ENCODE measurements around the gene CCNI2. TPM values are rescaled to one million over a fixed set of nuclear protein-coding genes. Genes with fewer than 3 reads are reported as not detected.
A peak's percentile ranks its signal among the peaks of the same experiment; 100 is the strongest.

CCNI2 gene
- total RNA-seq, 1 donor from 2014 or later = 0.55 TPM

GRCh38 chr5:132788990-132789886 lies 42.0 kb downstream of the CCNI2 start:
- no peak for ATAC-seq
- Histone ChIP-seq H3K9me3 (no peaks in the 10 kb centered on the region), H3K27ac (no peak overlapping the region), H3K4me3 (no peak overlapping the region), H3K36me3 (no peaks in the 10 kb centered on the region), H3K4me1 (no peaks in the 10 kb centered on the region), H3K27me3 (no peaks in the 10 kb centered on the region)
- intact Hi-C loops (cut with DNase I) = no loop called here
- DNase-seq = no peak
- TF ChIP-seq, protein P1, sequence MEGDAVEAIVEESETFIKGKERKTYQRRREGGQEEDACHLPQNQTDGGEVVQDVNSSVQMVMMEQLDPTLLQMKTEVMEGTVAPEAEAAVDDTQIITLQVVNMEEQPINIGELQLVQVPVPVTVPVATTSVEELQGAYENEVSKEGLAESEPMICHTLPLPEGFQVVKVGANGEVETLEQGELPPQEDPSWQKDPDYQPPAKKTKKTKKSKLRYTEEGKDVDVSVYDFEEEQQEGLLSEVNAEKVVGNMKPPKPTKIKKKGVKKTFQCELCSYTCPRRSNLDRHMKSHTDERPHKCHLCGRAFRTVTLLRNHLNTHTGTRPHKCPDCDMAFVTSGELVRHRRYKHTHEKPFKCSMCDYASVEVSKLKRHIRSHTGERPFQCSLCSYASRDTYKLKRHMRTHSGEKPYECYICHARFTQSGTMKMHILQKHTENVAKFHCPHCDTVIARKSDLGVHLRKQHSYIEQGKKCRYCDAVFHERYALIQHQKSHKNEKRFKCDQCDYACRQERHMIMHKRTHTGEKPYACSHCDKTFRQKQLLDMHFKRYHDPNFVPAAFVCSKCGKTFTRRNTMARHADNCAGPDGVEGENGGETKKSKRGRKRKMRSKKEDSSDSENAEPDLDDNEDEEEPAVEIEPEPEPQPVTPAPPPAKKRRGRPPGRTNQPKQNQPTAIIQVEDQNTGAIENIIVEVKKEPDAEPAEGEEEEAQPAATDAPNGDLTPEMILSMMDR (IDR thresholded peaks at IDR 0.05) = no peak

GRCh38 chr5:132790201-132790865 lies 43.1 kb downstream of the CCNI2 start:
- peak; percentile 10 for ATAC-seq
- H3K27ac ChIP-seq = no peak overlapping the region
- DNase-seq = no peak
- intact Hi-C loops (cut with DNase I) = no loop called here
- H3K4me1 ChIP-seq = no peaks in the 10 kb centered on the region
- H3K36me3 ChIP-seq = no peaks in the 10 kb centered on the region
- H3K27me3 ChIP-seq = no peaks in the 10 kb centered on the region
- TF ChIP-seq, protein P1 (IDR thresholded peaks at IDR 0.05) = no peak
- no peaks in the 10 kb centered on the region for H3K9me3 ChIP-seq
- no peak overlapping the region for H3K4me3 ChIP-seq

DNA sequence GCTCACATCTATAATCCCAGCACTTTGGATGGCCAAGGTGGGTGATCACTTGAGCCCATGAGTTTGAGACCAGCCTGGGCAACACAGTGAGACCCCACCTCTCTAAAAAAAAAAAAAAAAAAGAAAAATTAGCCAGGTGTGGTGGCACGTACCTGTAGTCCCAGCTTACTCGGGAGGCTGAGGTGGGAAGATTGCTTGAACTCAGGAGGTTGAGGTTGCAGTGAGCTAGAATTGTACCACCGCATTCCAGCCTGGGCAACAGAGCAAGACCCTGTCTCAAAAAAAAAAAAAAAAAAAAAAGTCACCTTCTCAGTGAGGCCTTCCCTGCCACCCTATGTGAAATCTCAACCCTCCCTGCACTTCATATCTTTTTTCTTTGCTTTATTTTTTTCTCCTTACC lies 43.8 kb downstream of the CCNI2 start:
- Histone ChIP-seq H3K27ac (no peak overlapping the region), H3K36me3 (no peaks in the 10 kb centered on the region), H3K9me3 (no peaks in the 10 kb centered on the region), H3K4me1 (no peaks in the 10 kb centered on the region), H3K27me3 (no peaks in the 10 kb centered on the region), H3K4me3 (no peak overlapping the region)
- TF ChIP-seq, protein P1 (IDR thresholded peaks at IDR 0.05) = no peak
- DNase-seq = no peak
- intact Hi-C loops (cut with DNase I) = no loop called here
- ATAC-seq = no peak

GRCh38 chr5:132797651-132798050 lies 50.4 kb downstream of the CCNI2 start:
- DNase-seq (no peak), ATAC-seq (no peak)
- Histone ChIP-seq H3K27ac (no peak overlapping the region), H3K4me1 (no peaks in the 10 kb centered on the region), H3K9me3 (no peaks in the 10 kb centered on the region), H3K27me3 (peaks cover 7% of the 10 kb centered on the region), H3K4me3 (no peak overlapping the region), H3K36me3 (no peaks in the 10 kb centered on the region)
- TF ChIP-seq, protein P1 (IDR thresholded peaks at IDR 0.05) = no peak
- intact Hi-C loops (cut with DNase I) = no loop called here

- intact Hi-C loops (cut with DNase I) = no loop called here
- DNase-seq = no peak
- Histone ChIP-seq H3K4me3 (no peak overlapping the region), H3K4me1 (no peaks in the 10 kb centered on the region), H3K27ac (no peak overlapping the region), H3K36me3 (no peaks in the 10 kb centered on the region), H3K9me3 (no peaks in the 10 kb centered on the region), H3K27me3 (peaks cover 10% of the 10 kb centered on the region)
- TF ChIP-seq, protein P1 (IDR thresholded peaks at IDR 0.05) = no peak
- no peak for ATAC-seq
Measured at GRCh38 chr5:132799392-132799791, 52.2 kb downstream of the CCNI2 start.
